ENCODE results near the gene DGKD.

DGKD gene

DNA sequence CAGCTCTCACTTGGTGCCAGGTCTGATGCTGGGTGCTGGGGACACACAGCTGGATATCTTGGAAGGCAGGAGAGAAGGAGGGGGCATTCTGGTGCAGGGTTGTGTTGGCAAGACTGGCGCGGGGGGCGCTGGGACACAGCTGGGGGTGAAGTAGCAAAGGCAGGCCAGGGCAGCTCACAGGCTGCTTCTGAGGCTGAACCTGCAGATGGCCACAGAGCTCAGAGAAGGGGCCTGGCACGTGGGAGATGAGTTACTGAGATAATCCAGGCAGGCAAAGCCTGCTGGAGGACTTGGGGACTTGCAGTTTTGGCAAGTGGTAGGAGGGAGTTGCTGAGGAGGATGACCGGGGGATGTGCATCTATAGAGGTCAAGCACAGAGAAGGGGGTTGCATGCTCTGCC, 16.2 kb upstream of the DGKD start:
- DNase-seq, result no peak

DNA sequence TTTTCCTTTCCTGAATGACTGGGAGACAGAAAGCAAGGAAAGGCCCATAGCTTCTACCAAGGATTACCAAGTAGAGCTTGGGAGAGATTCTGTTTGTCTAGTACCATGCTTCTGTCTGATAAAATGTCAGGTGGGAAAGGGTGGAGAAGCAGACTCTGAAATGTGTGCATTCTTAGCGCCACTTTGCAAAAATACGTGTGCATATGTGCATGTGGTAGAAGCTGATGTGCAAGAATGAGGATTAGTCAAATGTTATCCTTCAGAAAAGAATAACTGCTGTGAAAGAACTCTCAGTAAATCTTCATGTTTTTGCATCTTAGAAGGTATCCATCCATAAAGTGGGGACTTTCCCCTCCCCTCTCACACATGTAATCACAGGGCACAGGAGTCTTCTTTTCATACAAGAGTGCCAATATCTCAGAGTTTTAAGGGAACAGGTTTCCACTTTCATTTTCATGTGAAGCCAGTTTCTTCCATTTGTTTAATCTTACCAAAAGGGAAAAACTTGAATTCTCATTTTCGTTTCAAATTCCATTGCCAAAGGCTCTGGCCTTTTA, 15.4 kb upstream of the DGKD start:
- no peak for DNase-seq

DNA sequence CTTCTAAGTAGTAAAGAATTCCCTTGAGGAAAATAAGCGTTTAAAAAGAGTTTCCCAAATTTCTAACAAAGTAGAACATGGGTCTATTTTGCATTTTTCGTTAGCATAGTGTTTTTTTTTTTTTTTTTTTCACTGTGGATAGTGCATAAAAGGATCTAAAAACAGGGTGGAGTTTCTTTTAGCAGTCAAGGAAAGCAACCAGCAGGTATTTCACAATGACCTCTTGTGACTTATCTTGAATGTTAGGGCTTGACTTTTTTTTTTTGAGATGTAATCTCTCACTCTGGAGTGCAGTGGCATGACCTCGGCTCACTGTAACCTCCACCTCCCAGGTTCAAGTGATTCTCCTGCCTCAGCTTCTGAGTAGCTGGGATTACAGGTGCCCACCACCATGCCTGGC, 14.9 kb upstream of the DGKD start:
- no peak for DNase-seq

DNA sequence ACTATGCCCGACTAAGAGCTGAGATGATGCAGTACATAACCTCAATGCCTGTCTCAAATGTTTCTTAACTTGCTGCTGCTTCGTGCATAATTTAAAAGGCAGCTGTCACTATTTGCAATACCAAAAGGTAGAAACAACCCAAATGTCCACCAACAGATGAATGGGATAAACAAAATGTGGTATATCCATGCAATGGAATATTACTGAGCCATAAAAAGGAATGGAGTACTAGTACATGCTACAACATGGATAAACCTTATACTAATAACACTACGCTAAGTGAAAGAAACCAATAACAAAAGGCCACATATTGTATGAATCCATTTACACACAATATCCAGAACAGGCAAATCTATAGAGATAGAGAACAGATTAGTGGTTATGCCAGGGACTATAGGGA, 13.0 kb upstream of the DGKD start:
- no peak for DNase-seq

DNA sequence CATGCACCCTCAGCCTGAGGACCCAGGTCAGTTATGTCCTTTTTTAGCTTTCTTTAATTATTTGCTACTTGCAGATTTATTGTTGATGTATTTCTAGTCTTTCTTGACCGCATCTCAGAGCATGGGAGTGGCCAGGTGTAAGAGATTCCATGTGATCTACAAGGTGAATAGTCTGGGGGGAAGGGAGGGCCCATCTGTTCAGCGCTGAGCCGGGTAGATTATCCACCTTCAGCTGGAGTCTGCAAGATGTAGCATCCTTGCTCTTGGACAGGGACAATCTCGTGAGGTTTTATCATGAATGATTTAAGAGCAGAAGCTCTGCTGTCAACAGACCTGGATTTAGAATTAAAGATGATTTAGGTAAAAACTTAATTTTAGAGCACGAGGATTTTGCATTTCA, 12.0 kb upstream of the DGKD start:
- no peak for DNase-seq

DNA sequence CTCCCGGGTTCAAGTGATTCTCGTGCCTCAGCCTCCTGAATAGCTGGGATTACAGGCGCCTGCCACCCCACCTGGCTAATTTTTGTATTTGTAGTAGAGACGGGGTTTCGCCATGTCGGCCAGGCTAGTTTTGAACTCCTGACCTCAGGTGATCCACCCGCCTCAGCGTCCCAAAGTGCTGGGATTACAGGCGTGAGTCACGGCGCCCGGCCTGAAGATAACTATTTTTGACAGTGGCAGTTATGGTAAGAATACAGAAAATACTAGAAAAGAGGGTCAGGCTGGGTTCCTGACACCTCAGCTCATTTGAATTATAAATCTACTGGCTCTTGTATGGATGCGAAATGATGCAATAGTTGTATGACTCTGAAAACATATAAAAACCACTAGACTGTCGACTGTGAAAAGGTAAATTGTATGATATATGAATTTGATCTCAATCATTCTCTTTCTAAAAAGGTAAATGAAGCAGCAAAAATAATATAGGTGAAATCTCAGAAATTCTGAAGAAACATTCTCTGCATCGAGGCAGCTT, 11.1 kb upstream of the DGKD start:
- no peak for DNase-seq

DNA sequence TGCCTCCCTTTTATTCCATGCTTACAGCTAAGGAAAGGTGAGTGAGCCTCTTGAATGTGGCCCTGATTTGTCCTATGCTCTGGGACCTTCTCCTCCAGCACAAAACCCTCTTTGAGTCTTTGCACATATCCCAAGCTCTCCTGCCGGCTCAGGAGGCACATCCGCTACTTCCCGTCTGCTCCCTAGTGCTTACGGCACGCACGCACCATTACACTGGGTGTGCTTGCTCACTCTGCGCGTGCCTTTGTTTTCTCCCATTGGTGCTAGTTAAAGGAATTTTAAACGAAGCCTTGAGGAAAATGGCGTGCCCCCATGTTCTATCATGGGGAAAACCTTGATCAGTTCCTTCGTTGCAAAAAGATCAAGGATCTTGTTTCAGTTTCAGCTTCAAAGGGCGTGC, 7.9 kb upstream of the DGKD start:
- no peak for DNase-seq

DNA sequence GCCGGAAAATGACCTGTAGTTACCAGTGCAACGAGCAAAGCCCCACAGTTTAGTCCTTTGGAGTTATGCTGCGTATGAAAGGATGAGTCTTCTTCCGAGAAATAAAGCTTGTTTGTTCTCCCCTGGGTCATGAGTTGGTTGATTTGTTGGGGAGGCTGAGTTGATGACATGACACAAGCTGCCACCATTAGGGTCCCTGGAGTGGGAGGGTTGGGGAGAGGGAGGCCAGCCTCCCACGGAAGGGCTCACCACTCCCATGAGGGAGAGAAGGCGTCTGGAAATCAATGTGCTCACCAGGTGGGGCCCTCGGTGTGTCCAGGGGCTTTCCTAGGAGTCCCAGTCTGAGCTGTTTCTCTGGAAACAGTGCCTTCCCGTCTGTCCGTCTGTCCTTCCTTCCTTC, 7.4 kb upstream of the DGKD start:
- no peak for DNase-seq

DNA sequence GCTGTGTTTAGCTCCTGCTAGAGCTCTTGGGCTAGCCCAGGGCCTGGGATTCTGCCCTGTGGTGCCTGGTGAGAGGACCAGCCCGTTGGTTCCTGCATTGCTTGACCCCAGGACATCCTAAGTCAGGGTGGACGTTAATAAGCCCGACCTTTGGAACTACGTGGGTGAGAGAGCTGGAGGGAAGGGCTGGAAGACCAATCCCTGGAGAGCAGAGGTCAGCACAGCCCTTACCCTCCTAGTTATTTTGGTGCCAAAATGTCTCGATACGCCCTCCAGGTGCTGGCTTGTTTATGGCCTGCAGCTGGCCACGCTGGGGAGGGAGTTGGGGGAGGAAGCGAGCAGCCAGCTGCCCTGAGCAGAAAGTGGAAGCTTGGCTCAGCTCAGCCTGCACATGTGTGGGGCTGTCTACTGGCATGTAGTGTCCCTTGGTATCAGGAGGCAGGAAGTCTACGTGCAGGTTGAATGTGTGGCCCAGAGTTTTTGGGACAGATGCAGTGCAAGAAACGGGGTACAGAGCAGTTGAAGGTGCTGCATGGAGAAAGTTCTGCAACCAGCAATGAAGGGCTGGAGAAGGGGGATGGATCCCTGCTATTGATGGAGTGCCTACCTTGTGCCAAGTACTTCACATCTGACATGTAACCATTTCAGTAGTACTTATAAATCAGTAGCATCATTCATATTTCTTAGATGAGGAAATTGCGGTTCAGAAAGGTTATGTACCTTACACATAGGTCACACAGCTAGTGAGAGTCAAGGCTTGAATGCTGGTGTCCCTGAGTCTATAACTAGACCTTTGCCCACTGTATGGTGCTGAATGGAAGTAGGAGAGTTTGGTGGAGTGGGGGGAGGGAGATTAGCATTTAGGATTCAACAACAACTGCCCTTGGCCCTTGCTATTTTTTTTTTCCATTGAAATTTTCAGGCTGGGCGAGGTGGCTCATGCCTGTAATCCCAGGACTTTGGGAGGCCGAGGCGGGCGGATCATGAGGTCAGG, 5.0 kb upstream of the DGKD start:
- no peak for DNase-seq

DNA sequence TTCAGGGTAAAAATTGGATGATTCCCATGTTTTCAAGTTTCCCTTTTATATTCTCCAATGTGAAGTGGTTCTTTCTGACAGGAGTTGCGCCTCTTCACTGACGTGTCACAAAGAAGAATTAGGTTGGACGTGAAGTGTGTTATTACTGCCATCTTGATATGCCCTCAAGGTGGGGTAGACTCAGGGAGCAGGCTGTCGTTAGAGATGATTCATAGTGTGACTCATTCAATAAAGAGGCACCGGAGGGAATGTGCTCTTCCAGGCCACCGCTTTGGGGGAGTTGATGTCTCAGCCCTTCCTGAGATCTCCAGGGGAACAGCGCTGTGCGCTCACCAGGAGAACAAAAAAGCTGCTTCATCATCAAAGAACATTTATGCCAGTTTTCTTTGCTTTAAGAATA, 3.6 kb upstream of the DGKD start:
- DNase-seq, result no peak

DNA sequence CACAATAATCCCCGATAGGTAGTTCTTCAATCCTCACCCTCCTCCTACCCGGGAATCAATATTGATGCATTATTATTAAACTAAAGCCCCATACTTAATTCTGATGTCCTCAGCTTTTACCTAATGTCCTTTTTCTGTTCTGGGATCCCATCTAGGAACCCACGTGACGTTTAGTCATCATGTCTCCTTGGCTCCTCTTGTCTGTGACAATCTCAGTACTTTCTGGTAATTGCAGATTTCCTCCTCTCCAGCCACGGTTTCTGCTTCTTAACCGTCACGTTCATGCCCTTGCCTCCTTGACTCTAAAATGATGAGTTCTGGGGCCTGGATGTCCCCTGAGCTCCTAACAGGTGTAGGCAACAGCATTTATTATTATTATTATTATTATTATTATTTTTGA, 2.9 kb upstream of the DGKD start:
- no peak for DNase-seq

DNA sequence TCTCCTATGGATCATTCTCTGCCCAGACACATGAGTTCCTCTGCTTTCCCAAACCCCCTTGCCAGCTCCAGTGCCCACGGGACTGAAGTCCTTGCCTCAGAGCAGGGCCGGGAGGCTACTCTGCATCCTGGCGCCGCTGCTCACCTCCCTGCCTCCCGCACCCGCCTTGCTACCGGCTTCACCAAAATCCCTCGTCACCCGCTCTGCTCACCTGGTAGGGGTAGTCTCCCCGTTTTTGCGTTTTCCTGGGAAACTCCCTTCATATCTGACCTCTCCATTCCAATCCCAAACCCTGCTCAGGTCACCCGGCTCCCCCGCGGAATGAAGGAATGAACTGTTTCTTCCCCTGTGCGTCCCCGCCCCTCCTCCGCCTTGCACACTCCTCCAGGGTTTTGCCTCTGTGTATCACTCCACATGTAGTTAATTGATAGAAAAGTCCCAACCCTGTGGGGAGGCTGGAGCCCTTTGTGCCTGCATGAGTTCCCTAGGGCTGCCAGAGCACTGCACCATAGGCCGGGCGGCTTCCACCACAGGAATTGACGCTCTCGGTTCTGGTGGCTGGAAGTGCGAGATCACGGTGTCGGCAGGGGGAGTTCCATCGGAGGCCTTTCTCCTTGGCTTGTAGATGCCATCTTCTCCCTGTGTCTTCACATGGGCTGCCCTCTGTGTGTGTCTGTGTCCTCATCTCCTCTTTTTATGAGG, 2.0 kb upstream of the DGKD start:
- no peak for DNase-seq

DNA sequence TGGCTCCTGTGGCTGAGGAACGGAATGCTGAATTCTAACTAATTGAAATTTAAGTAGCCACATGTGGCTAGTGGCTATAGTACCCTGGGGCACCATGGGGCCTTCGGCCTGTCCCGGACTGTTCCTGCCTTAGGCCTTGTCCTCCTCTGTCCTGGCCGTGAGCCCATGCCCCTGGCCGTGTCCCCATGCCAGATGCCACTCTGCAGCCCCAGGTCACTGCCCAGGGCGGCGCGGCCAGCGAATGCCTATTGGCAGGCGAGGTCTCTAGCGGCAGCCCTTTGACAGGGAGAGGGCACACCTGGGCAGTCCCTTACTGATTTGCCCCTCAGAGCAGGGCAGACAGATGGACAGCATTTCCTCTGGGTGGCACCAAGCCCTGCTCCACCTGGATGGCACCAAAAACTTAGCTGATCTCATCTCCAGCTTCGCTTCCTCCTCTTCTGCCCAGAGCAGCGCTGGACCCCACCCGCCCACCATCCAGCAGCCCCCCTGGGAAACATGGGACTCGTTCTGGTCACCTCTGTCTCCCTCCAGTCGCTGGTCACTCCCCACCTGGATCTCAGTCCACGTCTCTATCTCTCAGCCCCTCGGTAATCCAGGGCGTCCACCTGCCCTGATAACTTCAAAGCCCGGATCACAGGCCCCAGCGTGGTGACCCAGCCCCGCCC, 1.1 kb upstream of the DGKD start:
- no peak for DNase-seq

DNA sequence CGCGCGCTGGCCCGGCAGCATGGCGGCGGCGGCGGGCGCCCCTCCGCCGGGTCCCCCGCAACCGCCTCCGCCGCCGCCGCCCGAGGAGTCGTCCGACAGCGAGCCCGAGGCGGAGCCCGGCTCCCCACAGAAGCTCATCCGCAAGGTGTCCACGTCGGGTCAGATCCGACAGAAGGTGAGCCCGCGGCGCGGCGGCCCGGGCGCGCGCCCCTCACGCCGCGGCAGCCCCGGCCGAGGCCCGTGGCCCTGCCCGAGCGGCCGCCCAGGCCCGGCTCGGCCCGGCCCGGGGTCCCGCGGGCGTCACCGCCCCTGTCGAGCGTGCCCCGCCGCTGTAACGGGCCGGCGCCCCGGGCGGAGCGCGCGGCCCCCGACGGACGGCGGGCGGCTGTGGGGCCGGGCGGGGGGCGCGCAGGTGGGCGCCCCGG, 218 bp downstream of the DGKD start:
- DNase-seq, result no peak

DNA sequence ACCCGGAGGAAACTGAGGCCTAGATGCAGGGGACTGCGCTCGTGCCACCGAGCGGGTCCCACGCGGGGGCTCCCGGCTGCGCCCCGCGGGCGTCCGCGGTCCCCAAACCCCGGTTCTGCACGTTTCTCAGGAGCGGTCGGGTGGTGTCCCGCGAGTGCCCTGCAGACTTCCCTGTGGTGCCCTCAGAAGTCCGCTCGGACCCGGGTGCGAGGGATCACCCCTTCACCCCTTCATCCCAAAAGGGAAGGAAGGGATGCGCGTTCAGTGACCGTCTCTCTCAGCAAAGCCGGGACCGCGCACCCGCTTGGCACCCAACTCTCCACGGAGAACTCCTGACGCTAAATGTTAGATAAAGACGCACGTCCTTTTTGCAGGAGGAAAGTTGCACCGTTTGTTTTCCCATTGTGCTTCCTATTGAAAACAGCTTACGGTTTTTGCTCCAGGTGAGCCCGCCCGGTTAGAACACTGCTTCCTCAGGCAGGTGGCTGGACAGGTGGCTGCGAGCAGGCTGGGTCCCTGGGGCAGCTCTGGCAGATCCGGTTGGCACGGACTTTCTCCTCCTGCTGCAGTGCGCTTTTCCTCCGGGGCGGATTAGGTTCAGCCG, 779 bp downstream of the DGKD start:
- no peak for DNase-seq

DNA sequence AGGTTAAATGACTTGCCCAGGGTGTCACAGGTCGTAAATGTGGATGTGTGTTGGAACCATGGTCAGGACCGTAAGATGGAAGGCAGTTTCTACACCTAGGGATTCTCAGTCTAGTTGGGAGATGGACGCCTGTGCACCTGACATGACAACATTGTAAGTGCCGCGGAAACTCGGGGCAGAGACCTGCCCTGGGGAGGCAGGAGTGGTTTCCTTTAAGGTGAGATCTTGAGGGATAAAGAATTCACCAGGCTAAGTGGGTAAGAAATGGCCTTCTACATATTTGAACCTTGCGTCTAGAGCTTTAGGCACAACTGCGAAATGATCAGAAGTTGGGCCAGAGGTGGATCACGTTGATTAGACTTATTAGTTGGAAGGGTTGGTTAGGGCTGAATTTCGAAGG, 1.6 kb downstream of the DGKD start:
- no peak for DNase-seq

DNA sequence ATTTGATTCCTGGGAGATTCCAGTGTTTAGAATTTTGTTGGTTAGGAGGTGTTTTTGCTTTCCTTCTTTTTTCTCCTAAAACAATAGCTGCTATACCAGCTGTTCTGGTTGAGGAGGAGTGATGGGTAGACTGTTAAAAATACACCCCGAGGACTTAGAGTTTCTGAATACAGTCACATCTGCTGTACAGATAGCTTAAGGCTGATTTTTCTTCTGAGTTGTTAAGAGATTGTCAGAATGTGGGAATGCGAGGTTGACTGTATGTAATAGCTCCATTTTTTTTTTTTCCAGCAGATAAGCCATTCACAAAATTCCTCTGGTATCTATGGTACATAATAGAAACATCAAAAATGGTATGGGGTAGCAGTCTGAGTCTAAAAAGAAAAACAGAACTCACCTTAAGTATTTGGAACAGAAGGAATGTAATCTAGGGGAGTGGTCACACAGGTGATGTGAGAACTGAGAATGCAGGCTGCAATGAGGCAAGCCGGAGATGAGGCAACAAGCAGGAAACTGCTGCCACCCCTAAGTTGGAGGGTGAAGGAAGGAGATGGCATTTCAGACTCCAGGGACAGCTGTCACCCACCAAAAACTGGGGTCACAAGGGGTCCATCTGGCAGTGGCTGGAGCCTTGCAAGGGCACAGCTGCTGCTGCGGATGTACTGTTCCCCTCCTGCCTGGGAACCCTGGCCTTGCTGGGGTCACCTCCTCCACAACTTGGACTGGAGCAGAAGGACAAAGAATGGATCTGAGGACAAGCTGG, 2.4 kb downstream of the DGKD start:
- no peak for DNase-seq

DNA sequence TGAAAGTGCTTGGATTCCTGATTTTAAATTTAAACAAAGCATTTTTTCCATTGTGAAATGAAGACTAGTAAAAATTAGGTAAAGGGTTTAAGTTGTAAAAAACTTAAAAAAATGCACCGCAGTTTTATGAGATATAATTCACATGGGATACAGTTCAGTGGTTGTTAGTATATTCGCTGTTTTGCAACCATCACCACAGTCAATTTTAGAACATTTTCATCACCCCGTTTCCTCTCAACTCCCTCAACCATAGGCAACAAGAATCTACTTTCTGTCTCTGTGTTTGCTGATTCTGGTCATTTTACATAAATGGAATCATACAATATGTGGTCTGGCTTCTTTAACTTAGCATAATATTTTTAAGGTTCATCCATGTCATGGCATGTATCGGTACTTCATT, 4.0 kb downstream of the DGKD start:
- DNase-seq, result no peak

DNA sequence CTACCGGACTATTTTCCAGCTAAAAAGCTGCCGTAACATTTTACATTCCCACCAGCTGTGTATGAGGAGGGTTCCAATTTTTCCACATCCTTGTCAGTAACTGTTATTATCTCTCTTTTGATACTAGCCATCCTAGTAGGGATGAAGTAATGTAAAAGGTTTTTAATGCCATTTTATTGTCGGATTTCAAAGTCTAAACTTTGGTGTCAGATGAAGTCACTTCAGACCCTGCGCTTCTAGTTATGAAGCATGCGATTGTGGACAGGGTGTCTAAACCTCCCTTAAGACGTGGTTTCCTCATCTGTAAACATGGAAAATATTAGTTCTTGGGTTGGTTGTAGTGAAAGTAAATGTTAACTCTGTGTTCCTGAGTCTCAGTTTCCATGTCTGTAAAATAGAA, 4.7 kb downstream of the DGKD start:
- DNase-seq, result no peak

DNA sequence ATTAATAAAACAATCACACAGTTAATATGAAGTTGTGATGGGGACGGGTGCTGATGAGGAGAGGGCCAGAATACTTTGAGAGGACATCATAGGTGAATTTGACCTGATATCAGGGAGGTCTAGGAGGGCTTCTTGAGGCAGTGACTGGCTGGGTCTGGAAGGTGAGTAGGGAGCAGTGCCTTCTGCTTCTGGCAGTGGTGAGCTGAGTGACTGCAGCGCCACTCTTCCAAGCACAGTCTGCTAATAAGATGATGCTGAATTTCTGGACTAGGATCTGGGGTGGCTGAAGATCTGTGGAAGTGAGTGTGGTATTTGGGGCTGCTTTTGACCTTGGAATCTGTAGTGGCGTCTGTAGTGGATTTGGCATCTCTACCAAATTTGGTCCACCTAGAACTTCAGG, 5.5 kb downstream of the DGKD start:
- DNase-seq, result no peak

DNA sequence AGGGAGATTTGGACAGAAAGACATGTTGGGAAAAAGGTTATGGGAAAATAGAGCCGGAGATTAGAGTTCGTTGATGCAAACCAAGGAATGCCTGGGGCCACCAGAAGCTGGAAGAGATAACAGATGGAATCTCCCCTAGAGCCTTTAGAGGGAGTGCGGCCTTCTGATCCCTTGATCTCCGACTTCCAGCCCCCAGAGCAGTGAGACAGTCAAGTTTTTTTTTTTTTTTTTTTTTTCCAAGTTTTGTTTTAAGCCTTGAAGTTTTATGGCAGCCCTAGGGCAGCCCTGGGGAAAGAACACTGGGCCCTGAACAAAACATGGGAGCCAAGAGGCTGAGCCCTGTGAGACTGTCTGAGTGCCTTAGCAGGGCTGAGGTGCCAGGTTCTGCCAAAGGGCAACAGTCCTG, 6.5 kb downstream of the DGKD start:
- DNase-seq, result no peak

DNA sequence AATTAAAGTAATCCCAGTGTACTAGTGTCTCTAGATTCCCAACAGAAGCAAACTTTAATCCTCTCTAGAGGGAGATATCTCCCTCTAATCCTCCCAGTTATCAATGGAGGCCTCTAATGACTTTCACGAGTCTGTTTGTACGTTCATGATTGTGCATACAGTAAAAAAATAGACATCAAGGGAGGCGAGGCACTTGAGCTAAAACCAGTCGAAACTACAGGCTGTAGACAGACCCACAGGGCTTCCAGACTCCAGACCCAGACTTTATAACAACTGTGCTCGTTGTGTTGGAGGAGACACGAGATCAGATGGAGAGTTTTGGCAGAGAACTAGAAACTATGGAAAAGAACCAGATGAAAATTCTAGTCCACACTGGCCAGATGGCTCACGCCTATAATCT, 7.0 kb downstream of the DGKD start:
- no peak for DNase-seq
